Measurements from ENCODE around the gene CNTNAP2. TPM values are rescaled to one million over a fixed set of nuclear protein-coding genes. Genes with fewer than 3 reads are reported as not detected.

Gene CNTNAP2
- total RNA-seq, 1 donor from 2014 or later: 1.2 TPM

DNA sequence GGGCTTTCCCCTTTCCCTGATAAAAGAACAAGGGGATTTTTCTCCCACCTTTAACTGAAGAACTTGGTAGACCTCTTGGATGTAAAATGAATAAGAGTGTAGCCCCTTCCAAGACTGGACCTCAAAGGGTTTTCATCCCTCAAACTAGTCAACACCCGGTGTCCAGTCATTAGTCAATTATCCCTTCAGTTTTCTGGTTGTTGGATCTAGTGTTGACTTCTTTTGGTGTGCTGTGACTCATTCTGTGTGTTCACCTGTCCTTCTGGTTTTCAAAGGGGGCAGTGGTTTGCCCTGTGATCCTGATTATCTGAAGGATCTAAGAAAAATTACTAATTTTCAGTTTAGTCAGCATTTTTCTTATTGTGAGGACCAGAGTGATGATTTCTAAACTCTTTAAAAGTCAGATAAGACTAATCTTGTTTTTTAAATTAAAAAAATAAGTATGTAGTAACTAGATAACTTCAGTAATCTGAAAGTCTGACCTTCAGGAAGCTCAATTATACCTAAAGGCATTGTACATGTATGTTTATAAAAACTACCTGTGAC is 583.5 kb downstream of the CNTNAP2 start:
- no peak for ATAC-seq

DNA sequence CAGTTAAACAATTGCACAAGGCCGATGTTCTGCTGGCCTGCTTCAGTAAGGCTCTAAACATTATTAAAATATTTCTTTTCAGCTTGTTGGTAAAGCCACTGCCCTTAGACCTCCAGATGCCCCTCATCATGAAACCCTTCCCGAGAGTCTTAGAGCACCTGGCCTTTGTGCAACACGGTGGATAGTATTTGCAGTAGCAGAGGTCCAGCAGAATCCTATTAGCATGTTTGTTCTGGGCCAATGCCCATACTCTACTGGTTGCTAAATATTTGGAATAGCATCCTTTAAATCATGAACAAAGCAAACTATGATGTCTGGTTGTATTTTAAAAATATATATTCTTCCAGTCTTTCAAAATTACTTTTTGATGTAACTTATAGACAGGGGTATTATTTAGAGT is 584.6 kb downstream of the CNTNAP2 start:
- no peak for ATAC-seq

DNA sequence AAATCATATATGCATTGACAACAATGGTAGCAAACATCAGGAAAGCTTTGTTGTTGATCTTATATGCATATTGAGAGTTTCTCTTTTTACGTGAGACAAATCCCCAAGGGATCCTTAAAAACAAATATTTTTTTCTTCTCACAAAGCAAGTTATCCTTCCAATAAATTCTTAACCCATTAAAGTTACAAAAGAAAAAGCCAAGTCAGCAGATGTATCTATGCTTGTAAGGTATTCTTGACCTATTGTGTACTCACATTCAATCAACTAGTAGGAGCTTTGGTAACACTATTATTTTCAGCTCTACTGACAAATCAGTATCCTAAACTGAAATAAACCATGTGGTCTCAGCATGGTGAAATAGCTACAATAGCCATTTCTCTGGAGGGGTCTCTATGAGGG is 586.3 kb downstream of the CNTNAP2 start:
- no peak for ATAC-seq

DNA sequence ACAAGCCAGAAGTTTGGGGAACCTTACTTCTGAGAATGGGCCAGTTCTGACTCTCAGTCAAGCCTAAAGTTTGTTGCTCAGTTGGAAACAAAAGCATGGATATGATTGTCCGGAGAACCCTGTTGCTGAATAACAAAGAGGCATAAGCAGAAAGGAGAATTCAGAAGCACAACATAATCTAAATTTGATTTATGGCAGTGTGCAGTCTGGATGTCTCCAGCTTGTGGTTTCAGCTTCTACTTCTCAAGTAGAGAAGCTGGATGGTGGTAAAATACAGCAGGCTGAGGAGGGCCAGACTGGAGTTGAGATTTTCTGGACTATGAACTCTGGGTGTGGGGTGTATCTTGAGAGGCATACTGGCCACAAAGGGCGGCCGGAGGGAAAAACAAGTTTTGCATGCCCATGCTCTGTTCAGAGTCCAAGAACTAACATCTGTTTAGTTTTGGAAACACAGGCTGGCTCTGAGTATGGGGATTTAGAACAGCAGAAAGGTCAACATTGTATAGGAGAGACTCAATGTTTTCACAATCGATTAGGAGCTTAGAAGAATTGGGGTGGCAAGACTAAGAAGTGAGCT is 592.9 kb downstream of the CNTNAP2 start:
- no peak for ATAC-seq

DNA sequence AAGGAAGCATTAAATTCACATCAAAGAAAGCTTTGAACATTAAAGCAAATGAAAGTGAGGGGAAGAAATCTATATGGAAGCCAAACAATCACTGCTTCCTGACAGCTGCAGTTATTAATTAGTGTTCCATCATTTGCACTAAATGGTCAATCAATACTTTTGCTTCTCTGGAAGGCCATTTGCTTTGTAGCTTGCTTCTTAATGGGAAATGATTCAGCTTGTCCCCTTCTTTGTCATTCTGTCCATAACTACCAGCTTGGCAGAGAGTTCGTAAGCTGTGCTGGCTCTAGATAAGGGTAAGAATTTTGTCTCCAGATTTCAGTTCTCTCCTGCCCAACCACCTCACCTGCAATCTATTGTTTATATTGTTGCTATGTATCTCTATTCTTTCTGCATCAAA is 596.6 kb downstream of the CNTNAP2 start:
- no peak for ATAC-seq

DNA sequence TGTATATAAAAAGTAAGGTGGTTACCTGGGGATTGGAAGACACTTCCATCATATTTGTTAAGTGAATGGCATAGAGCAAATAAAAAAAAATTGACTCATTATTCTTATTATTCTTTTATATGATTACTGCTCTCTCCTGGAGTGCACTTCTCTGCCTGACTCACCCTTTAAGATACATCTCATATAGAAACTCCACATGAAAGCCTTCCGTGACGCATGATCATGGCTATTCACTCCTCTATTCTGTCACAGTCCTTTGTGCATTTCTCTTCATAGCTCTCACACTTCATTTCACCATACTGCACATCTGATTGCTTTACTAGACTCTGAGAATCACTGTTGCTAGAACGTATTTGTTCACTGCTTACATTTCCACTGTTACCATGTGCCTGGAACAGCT is 597.3 kb downstream of the CNTNAP2 start:
- no peak for ATAC-seq

DNA sequence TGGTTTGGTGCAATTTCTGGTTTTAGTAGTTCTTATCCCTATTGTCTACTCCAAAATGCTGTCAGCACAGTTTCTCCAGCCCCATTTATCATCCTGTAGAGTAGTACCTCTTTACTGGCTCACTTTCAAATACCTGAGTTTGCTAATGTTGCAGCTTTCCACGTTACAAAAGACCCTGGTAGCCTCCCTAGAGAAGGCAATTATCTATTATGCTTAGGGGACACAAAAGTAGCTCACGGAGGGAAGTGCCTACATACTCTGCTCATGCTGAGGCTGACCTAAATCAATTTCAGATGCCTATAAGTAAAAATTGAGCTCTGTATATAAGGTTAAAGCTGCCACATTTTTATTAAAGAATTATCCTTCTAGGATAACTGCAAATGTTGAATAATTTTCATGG is 603.6 kb downstream of the CNTNAP2 start:
- ATAC-seq: no peak

DNA sequence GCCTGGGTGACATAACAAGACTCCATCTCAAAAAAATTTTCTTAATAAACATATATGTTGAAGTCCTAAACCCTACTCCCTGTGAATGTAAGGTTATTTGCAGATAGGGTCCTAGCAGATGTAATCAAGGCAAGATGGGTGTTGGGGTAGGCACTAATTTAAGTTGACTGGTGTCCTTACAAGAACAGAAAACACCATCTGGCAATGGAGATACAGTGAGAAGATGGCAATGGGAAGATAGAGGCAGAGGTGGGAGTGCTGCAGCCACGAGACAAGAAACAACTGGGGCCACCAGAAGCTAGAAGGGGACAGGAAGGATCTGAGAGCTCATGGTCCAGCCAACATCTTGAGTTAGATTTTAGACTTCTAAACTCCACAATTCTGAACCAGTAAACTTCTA is 606.4 kb downstream of the CNTNAP2 start:
- no peak for ATAC-seq

DNA sequence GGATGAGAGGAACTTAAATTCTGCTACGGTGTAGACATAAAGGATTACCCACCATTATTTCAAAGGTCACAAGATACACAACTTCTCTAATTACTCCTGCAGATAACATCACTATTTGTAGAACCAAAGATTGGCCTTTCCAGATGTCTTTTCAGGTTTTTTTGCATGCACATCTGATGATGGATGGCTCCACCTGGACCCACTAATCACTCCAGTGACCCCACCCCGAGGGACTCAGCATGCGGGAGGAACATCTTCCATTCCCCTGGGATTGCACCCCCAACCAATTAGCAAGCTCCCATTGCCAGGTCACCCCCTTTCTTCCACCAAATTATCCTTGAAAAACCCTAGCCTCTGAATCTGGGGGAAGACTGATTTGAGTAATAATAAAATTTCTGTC is 608.9 kb downstream of the CNTNAP2 start:
- no peak for ATAC-seq

DNA sequence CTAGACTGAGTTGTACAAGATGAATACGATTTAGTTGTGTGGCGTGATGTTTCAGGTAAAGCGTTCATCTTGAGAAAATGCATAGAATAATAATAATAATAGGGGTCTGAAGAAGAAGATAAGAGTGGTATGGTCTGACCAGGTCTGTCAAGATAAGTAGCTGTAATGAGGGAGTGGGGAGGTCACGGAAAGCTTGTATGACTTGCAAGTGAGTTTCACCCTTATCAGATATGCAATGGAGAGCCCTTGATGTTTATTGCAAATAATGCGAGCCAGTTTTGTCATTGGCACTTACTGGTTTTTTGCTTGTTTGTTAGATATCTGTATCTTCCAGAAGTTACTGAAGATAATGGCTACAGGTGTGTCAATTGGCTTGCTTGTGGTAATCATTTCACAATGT is 611.5 kb downstream of the CNTNAP2 start:
- ATAC-seq: no peak

DNA sequence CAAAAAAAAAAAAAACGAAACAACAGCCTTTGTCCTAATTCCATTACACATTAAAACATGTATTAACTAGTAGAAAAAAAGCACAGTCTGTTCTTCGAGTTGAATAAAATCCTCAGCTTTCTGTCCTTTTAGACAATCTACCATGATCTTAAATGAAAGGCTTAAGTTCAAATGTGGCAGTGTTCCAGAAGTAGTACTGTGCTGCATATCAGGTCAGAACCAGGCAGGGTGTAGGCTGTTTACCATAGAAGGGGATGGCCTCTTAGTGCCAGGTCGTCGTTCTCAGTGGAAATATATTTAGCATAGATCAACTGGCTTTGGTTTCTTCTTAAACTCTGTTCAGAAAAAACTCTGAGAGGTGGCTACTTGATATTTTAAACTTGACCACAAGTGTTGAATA is 612.0 kb downstream of the CNTNAP2 start:
- ATAC-seq: no peak

DNA sequence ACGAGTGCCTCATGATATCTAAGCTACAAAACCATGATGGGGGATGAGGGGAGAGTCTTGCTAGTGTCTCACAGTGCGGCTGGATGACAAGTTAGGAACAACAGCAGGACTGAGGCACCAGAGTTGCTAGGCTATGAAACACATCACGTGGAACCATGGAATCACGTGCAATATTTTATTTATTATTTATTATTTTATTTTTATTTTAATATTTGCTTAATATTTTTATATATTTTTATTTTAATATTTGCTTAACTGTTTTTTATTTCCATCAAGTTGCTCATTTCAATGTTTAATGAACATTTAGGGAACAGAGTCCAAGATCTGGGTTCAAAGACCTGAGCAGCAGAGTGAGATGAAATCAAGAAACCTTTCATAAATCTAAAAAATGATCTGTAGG is 614.6 kb downstream of the CNTNAP2 start:
- ATAC-seq: no peak

DNA sequence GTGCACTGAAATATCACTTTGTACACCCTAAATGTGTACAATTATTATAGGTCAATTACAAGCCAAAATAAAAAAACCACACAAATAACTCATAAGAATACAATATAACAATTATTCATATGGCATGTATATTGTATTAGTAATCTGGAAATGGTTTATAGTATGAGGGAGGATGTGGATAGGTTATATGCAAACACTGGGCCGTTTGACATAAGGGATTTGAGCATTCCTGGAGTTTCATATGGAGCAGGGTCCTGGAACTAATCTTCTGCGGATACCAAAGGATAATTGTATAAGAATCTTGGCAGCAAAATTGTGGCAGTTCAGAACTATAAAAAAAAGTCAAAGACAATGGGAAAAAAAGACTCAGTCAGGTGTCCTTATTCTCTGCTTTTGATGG is 619.4 kb downstream of the CNTNAP2 start:
- no peak for ATAC-seq

DNA sequence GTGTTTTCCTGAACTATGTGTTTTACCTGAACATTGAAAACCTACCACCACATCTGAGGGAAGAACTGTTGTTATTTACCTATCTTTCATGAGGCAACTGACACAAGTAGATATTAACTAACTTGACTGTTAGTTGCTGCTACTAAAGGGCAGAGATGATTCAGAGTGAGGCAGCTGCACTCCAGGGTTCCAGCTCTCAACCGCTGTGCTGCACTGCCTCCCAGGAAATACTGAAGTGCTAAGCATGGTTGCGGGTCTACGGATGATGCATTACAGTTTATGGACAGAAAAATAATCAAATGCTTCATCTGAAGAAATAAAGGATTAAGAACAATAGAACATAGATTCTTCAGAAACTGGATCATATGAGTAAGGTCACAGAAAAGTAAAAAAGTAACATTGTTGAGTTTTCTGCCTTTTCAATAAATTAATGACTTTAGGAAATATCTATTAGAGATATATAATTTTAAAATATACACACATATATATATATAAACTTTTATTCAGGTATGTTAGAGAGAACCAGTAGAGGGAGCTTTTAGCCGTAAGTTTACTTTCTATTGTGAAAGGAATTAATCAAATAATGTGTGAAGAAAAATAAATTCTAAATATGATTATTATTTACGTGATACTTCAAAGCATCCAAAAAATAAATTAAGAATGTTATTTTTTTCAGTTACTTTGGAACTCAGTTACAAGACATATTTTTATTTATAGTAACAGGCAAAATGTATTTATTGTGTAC is 620.0 kb downstream of the CNTNAP2 start:
- no peak for ATAC-seq

DNA sequence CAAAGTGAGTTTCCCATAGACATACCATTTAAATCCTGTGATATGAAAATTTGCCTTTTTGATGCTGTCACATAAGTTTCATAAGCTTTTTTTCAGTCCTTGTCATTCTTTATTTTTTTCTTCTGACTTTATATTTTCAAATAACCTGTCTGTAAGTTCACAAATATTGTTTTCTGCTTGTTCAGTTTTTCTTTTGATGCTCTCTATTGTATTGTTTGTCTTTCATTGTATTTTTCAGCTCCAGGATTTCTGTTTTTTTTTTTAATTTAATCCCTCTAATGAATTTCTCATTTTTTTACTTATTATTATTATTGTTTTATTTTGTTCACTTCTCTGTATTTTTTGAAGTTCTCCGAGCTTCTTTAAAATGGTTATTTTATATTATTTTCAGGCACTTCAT is 623.4 kb downstream of the CNTNAP2 start:
- no peak for ATAC-seq

DNA sequence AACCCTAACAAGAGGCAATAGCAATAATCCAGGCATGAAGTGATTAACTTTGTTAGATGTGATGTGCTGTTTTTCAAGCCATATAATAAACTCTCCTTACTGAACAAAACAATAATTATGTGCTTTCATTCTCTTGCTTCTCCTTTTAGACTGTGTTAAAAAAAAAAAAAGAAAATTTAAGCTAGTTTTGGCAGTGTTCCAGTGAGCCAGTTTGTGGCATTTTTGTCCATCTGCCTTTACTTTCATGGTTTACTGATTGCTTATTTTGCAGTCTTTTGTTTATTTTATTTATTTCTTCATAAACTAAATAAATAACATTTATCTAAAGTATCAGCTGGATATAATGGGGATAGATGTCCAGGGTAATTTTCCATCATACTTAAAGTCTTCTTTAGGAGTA is 625.3 kb downstream of the CNTNAP2 start:
- ATAC-seq: no peak

DNA sequence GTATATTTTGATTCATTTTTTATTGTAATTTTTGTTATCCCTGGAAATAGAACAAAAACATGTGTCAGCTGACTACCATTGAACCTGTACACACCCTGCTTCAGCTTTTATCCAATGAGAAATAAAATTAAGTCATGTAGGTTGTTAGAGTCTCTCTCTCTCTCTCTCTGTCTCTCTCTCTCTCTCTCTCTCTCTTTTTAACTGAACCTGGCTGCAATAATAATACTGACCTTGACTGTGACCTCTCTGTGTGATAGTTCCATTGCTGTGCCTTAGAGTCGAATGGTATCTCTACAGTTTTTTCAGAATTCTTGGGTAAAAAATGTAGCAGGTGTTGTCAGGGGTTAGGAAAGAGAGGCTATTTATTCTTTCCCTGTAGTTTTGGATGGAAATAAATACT is 637.8 kb downstream of the CNTNAP2 start:
- no peak for ATAC-seq

DNA sequence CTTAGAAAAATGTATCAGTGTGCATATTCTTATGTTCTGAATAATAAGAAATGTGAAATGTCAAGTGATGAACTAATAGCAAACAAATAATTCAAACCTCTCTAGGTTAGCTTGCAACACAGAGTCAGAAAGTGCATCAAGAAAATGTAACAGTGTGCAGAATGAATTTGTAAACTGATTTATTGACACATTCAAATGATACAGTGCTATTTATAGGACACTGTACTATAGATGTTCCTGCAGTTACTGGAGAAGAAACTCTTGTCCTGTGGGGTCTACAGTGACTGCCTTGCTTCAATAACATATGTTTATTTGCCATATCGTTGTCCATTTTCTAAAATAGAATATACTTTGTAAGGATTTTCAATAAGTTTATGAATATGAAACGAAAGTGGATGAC is 639.0 kb downstream of the CNTNAP2 start:
- no peak for ATAC-seq

DNA sequence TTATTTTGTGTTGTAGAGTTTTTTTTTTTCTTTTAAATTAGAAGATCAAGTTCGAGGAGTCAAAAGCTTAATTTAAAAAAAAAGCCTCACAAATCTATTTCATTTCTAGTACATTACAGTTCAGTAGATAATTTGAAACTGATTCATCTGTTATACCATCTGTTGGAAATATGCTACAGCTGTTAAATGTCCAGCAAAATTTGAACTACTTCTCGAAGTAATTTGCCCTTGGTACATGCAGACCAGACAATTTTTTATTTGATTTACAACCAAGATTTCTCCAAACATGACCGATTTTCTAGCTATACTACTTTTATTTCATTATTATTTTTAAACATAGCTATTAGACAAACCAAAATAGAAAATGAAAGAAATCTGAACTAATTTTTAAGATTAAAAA is 647.9 kb downstream of the CNTNAP2 start:
- no peak for ATAC-seq

DNA sequence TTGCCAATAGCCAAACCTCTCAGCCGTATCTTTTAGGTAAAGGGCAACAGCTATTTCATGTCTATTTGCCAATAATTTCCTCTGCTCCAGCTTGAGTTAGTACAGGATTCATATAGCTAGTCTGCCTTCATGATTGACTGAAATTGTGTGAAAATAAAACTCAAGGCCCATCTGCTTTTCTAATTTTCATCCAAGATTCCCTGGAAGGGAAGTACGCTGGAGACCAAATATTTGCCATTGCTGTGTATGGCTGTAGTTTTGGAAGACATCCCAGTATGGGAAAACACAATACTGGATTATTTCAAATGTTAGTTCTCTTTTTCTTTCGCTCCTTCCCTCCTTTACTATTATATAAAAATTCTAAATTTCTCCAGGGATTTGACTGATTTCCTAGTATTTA is 652.4 kb downstream of the CNTNAP2 start:
- no peak for ATAC-seq

DNA sequence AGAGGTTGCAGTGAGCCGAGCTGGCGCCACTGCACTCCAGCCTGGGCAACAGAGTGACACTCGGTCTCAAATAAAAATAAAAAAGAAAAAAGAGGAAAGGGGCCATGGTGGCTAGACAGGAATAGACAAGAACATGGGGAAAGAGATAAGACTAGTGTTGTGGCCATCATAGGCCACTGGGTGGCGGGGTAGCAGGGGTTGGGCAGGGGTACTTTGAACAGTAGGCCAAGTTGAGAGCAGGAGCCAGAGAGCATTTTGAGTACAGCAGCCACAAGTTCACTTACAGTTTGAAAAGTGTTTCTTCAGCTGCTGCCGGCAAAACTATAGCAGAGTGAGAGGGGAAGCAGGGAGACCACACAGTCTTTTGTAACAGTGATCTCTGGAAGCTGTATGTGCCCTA is 656.0 kb downstream of the CNTNAP2 start:
- no peak for ATAC-seq

DNA sequence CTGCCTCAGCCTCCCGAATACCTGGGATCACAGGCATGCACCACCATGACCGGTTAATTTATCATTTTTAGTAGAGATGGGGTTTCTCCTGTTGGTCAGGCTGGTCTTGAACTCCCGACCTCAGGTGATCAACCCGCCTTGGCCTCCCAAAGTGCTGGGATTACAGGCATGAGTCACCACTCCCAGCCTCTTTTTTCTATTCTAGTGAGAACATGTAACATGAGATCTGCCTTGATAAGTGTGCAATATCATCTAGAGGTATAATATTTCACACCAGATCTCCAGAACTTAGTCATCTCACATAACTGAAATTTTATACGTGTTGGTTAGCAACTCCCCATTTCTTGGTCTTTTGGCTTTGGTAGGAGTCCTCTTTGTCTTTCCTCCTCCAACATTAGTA is 656.9 kb downstream of the CNTNAP2 start:
- no peak for ATAC-seq

DNA sequence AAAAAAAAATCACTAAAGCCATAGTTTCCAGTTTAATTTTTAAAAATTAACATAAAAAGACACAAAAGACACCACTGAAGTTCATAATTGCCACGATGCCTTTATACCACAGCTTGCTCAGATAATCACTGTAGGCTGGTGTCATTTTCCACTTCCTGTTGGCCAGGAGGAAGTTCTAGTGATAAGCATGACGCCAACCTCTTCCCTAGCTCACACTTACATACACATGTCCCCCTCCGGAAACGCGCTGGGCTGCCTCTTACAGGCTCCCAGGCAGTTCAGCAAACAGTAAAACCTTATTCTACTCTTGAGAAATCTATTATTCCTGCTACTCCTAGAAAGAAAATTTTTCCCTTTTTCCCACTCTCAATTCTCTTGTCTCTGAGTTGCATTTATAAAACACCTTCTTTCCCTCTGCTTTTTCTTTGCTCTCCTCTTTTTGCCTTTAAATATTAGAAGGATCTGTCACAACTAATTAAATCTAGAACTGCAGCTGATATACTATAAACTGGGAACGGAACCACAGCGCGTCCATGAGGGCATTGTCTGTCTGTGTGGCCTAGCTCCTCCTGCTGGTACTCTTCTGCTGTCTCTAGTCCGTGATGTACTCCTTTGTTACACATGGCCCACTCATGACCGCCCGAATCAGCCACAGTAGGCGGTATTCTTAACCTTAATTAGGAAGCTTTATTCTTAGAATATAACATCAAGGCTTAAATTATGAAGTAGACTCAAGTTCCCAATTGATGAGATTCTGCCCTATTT is 664.9 kb downstream of the CNTNAP2 start:
- ATAC-seq: no peak

DNA sequence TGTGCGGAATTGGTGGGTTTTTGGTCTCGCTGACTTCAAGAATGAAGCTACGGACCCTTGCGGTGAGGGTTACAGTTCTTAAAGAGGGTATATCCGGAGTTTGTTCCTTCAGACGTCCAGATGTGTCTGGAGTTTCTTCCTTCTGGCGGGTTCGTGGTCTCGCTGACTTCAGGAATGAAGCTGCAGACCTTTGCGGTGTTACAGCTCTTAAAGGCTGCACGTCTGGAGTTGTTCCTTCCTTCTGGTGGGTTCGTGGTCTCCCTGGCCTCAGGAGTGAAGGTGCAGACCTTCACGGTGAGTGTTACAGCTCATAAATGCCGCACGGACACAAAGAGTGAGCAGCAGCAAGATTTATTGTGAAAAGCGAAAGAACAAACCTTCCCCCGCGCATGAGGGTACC is 670.7 kb downstream of the CNTNAP2 start:
- ATAC-seq: no peak
